Kidney (tissue), 14 donors: ENCODE measurements around the gene HSDL1. TPM values are rescaled to one million over a fixed set of nuclear protein-coding genes. Genes with fewer than 3 reads are reported as not detected.

Experiments
- DNase-seq, 5 donors: peaks; one replicate each; pipeline ENCODE4 v3.0.0-alpha.2; 2013 to 2020
- FAIRE-seq: peaks from 2 replicates; lab custom pipeline; 2012; peaks lifted over from hg19 to GRCh38; lab: Jason Lieb, UNC
- H3K27ac ChIP-seq, 2 donors: one replicate each; pipeline ENCODE4 v1.7.0; 2013; ENCODE audit warnings: low read depth in 2 of 2, low read length in 2 of 2, inconsistent platforms in 1 of 2
- H3K27me3 ChIP-seq: one replicate; pipeline ENCODE4 v1.7.1; 2013; ENCODE audit warnings: low read length, inconsistent platforms; ENCODE audit not compliant: control insufficient read depth, insufficient read depth
- H3K36me3 ChIP-seq, 3 donors: one replicate each; pipeline versions ENCODE4 v1.7.0 to v1.7.1; 2013; ENCODE audit warnings: low read length in 3 of 3, control low read depth in 1 of 3, inconsistent platforms in 1 of 3; ENCODE audit not compliant: insufficient read depth in 3 of 3, control insufficient read depth in 2 of 3
- H3K4me1 ChIP-seq, 3 donors: one replicate each; pipeline versions ENCODE4 v1.7.0 to v1.7.1; 2013; ENCODE audit warnings: low read length in 3 of 3, inconsistent platforms in 1 of 3, low read depth in 1 of 3; ENCODE audit not compliant: control insufficient read depth in 2 of 3, insufficient read depth in 2 of 3
- H3K4me3 ChIP-seq, 3 donors: one replicate each; pipeline versions ENCODE4 v1.7.0 to v1.8.1; 2013; ENCODE audit warnings: low read length in 3 of 3, control low read depth in 1 of 3, inconsistent platforms in 1 of 3
- H3K9ac ChIP-seq, 3 donors: one replicate each; pipeline versions ENCODE4 v1.7.0 to v1.7.1; 2013; ENCODE audit warnings: low read length in 3 of 3, control low read depth in 1 of 3, inconsistent platforms in 1 of 3
- H3K9me3 ChIP-seq, 3 donors: one replicate each; pipeline versions ENCODE4 v1.7.0 to v1.7.1; 2013; ENCODE audit warnings: low read length in 3 of 3, control low read depth in 1 of 3, inconsistent platforms in 1 of 3; ENCODE audit not compliant: control insufficient read depth in 2 of 3, insufficient read depth in 1 of 3
- CTCF ChIP-seq: IDR thresholded peaks from 3 replicates; pipeline ENCODE4 v1.5.1; 2012; ENCODE audit warnings: mild to moderate bottlenecking, moderate library complexity, borderline replicate concordance; ENCODE audit not compliant: insufficient read depth; ENCODE audit errors: extremely low read depth
- intact Hi-C: fragments of 100-400 bp; cut with DNase I; formaldehyde crosslinking; loops from one replicate; pipeline ENCODE4 v1.11.1; 2022
- polyA plus RNA-seq: library from polyadenylated mRNA; stranded (reverse); fragments of 350-450 nt; fragmentation: Illumina TruSeq; extraction: RNeasy Lipid Tissue Mini Kit (QIAGEN cat#74804); gene quantifications from one replicate; pipeline ENCODE4 v1.2.3, GENCODE V29; 2014; ENCODE audit warnings: low read depth, low replicate concordance; ENCODE audit not compliant: insufficient read depth
- total RNA-seq: library from RNA; stranded (reverse); fragmentation: NEBNext Ultra II Directional; extraction: Animal tissue kit (Norgen Biotek cat#: 25700); gene quantifications from one replicate; pipeline ENCODE4 v1.2.1, GENCODE V29; 2021
- donor health status: control.
- donor health status: control.
- donor health status: control.
- donor health status: control.
- donor health status: control.
- donor health status: DM: yes; HTN: yes; CAD: no.
- donor health status: Normal renal cell carcinoma (clear cell type).

HSDL1 gene
- total and polyA plus RNA-seq, 2 donors from 2014 or later, result 12.1 to 13.3 TPM

DNA sequence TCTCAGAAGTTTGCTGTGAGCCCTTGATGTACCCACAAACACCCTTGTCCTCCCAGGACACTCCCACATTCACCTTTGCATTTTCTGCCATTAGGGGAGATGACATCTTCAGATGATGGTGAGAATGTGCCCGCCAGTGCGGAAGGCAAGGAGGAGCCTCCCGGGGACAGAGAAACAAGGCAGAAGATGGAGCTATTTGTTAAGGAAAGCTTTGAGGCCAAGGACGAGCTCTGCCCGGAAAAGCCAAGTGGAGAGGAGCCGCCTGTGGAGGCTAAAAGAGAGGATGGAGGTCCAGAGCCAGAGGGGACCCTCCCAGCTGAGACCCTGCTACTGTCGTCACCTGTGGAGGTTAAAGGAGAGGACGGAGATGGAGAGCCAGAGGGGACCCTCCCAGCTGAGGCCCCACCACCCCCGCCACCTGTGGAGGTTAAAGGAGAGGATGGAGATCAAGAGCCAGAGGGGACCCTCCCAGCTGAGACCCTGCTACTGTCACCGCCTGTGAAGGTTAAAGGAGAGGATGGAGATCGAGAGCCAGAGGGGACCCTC, 24.9 kb upstream of the HSDL1 start:
- H3K27ac ChIP-seq, result no peak overlapping the region
- DNase-seq, result no peak
- H3K36me3 ChIP-seq, result no peaks in the 10 kb centered on the region
- intact Hi-C loops, result no loop called here
- no peak overlapping the region for H3K4me3 ChIP-seq
- FAIRE-seq, result no peak
- no peaks in the 10 kb centered on the region for H3K4me1 ChIP-seq
- no peaks in the 10 kb centered on the region for H3K27me3 ChIP-seq
- H3K9ac ChIP-seq, result no peak overlapping the region
- no peaks in the 10 kb centered on the region for H3K9me3 ChIP-seq
- no peak for TF ChIP-seq CTCF

DNA sequence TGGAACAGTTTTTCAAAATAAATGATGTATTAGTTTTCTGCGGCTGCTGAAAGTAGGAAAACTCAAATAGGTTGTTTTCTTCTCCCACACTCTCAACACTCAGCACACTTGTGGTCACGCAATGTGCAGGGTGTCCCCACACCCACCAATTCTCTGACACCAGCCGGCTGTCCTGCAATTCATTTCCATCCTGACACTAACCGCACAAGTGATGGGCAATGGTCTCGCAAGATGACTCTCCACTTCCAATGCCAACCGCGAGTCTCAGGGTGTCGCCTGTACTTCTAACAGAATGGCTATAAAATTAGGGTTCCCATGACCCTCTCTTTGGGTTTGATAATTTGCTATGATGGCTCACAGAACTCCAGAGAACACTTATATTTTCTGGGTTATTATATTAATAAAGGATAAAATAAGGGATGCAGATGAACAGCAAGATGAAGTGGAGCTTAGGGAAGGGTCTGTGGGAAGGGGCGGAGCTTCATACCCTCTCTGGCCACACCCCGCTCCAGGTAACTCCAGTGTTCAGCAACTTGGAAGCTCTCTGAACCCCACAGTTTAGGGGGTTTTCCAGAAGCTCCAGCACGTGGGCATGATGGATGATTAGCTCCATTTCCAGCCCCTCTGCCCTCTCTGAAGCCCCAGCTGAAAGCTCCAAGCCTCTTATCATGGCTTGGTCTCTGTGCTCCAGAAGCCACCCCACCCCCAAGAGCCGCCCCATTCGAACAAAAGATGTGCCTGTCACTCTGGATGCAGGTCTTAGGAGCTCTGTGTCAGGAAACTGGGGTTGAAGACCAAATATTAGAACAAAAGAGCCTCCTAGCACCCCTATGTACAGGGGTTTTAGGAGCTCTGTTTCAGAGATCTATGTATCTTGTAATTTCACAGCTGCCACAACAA, 22.1 kb upstream of the HSDL1 start:
- intact Hi-C loops, result no loop called here
- Histone ChIP-seq H3K9me3 (no peaks in the 10 kb centered on the region), H3K27me3 (no peaks in the 10 kb centered on the region), H3K4me3 (no peak overlapping the region), H3K4me1 (no peaks in the 10 kb centered on the region), H3K27ac (no peak overlapping the region), H3K9ac (no peak overlapping the region), H3K36me3 (no peaks in the 10 kb centered on the region)
- no peak for TF ChIP-seq CTCF
- no peak for FAIRE-seq
- no peak for DNase-seq

GRCh38 chr16:84165746-84166145, 20.8 kb upstream of the HSDL1 start:
- DNase-seq, result no peak
- Histone ChIP-seq H3K27ac (no peak overlapping the region), H3K9ac (no peak overlapping the region), H3K36me3 (no peaks in the 10 kb centered on the region), H3K4me1 (no peaks in the 10 kb centered on the region), H3K27me3 (no peaks in the 10 kb centered on the region), H3K4me3 (no peak overlapping the region), H3K9me3 (no peaks in the 10 kb centered on the region)
- no peak for FAIRE-seq
- TF ChIP-seq CTCF, result no peak
- intact Hi-C loops, result no loop called here
